Caki2 (cell line): ENCODE measurements around the gene MAFF. TPM values are rescaled to one million over a fixed set of nuclear protein-coding genes. Genes with fewer than 3 reads are reported as not detected.
"Not testable (repeated sequence)": the region's sequence is repeated elsewhere in the genome, so short reads cannot be mapped to it uniquely, and the experiment has no call there.

Experiments
- DNase-seq: peaks from one replicate; pipeline ENCODE4 v3.0.0-alpha.2; 2015; ENCODE audit warnings: low read depth
- in situ Hi-C: cut with HindIII; loops from 2 replicates; pipeline ENCODE4 v1.10.0; 2016; ENCODE audit warnings: low sequenced_read_pairs, low pct_unique_long_range_greater_than_20kb, mixed read lengths
- total RNA-seq: library from RNA; depleted of rRNA; stranded (reverse); fragments of >200 nt; shearing (Covaris generic); gene quantifications from 2 replicates; pipeline ENCODE4 v1.2.3, GENCODE V29; 2014; ENCODE audit warnings: low replicate concordance

Gene MAFF
- total RNA-seq, 1 experiment from 2014 or later, result 24.5 TPM

- peak; percentile 94 for DNase-seq
- in situ Hi-C loops, result no loop called here
These were observed 17.1 kb downstream of the MAFF start for GRCh38 chr22:38218661-38219622.

- in situ Hi-C loops, result no loop called here
- no peak for DNase-seq
These were observed 17.8 kb downstream of the MAFF start for GRCh38 chr22:38219632-38220031.

GRCh38 chr22:38220163-38220562, 18.4 kb downstream of the MAFF start:
- DNase-seq, result no peak
- in situ Hi-C loops, result no loop called here

GRCh38 chr22:38220653-38221386, 19.0 kb downstream of the MAFF start:
- DNase-seq, result no peak
- in situ Hi-C loops, result no loop called here

GRCh38 chr22:38221407-38221806, 19.6 kb downstream of the MAFF start:
- DNase-seq, result no peak
- in situ Hi-C loops, result no loop called here

GRCh38 chr22:38221908-38222796, 20.4 kb downstream of the MAFF start:
- in situ Hi-C loops, result no loop called here
- no peak for DNase-seq

GRCh38 chr22:38222797-38223119, 21.0 kb downstream of the MAFF start:
- DNase-seq, result no peak
- in situ Hi-C loops, result no loop called here

- in situ Hi-C loops, result no loop called here
These were observed 21.6 kb downstream of the MAFF start for GRCh38 chr22:38223289-38223960.

GRCh38 chr22:38226853-38227649, 25.3 kb downstream of the MAFF start:
- no peak for DNase-seq
- in situ Hi-C loops, result no loop called here

More at GRCh38 chr22:38223289-38223960, 21.6 kb downstream of the MAFF start:
- DNase-seq, result peak; percentile 81

- no peak for DNase-seq
- in situ Hi-C loops, result no loop called here
These were observed 26.6 kb downstream of the MAFF start for GRCh38 chr22:38228326-38228872.

GRCh38 chr22:38228873-38229740, 27.3 kb downstream of the MAFF start:
- in situ Hi-C loops, result no loop called here
- DNase-seq, result peak; percentile 52

GRCh38 chr22:38230108-38230825, 28.5 kb downstream of the MAFF start:
- in situ Hi-C loops, result no loop called here
- DNase-seq, result no peak

GRCh38 chr22:38230916-38231315, 29.1 kb downstream of the MAFF start:
- no peak for DNase-seq
- in situ Hi-C loops, result no loop called here

- in situ Hi-C loops, result no loop called here
- no peak for DNase-seq
These were observed 30.4 kb downstream of the MAFF start for GRCh38 chr22:38232196-38232595.

- DNase-seq, result no peak
- in situ Hi-C loops, result no loop called here
These were observed 31.6 kb downstream of the MAFF start for GRCh38 chr22:38233427-38233826.

- in situ Hi-C loops, DNase-seq: not testable (repeated sequence)
These were observed 32.1 kb downstream of the MAFF start for GRCh38 chr22:38233856-38234255.
